ENCODE data around the gene RACGAP1. TPM values are rescaled to one million over a fixed set of nuclear protein-coding genes. Genes with fewer than 3 reads are reported as not detected.

Gene RACGAP1
- total RNA-seq, 1 experiment from 2014 or later = 112 TPM

GRCh38 chr12:50069539-50069938 lies 44.2 kb upstream of the RACGAP1 start:
- no peak overlapping the region for H2AFZ ChIP-seq
- H3K36me3 ChIP-seq (ENCODE audit: low read depth) = no peaks in the 10 kb centered on the region
- no peaks in the 10 kb centered on the region for H4K20me1 ChIP-seq (ENCODE audit: insufficient read depth)
- no peak overlapping the region for H3K4me2 ChIP-seq
- ChIA-PET POLR2A (ENCODE audit: unreplicated experiment) (interaction anchor here (0.6 kb wide), 1 partner anchor 630 kb away, joined by 8 read pairs; no protein-coding TSS in a partner anchor), CTCF (interaction anchor here (0.5 to 0.6 kb wide), 2 partner anchors 103 to 269 kb away, joined by 9 to 11 read pairs; no protein-coding TSS in a partner anchor)
- peaks cover 11% of the 10 kb centered on the region; the same call in 1 of the 2 replicates for H3F3A ChIP-seq (ENCODE audit: insufficient read depth, low read depth)
- TF ChIP-seq EZH2 (IDR thresholded peaks at IDR 0.05; ENCODE audit: low read depth) (no peak), CTCF (conservative IDR thresholded peaks at IDR 0.05) (no peak)
- H3K27ac ChIP-seq = no peak overlapping the region
- no peaks in the 10 kb centered on the region for H3K9me3 ChIP-seq (ENCODE audit: insufficient read depth, low read depth)
- no peaks in the 10 kb centered on the region for H3K9me2 ChIP-seq (ENCODE audit: insufficient read depth)
- H3K4me1 ChIP-seq (replicated peaks; ENCODE audit: insufficient read depth) = peaks cover 6% of the 10 kb centered on the region; the same call in 1 of the 2 replicates
- no peak for DNase-seq
- H3K27me3 ChIP-seq (ENCODE audit: insufficient read depth, low read depth) = no peaks in the 10 kb centered on the region
- no peaks in the 10 kb centered on the region for H3K79me2 ChIP-seq (ENCODE audit: low read depth)
- intact Hi-C loops (cut with micrococcal nuclease; ENCODE audit: unreplicated experiment) = no loop called here
- BruUV-seq (replicated peaks) = no TSS peak
- no peak overlapping the region for H3K4me3 ChIP-seq

GRCh38 chr12:50069069-50069468 lies 43.8 kb upstream of the RACGAP1 start:
- ChIA-PET CTCF (interaction anchor here (0.5 kb wide), 1 partner anchor 103 kb away, joined by 11 read pairs; no protein-coding TSS in a partner anchor), POLR2A (ENCODE audit: unreplicated experiment) (interaction anchor here (0.6 kb wide), 2 partner anchors 11 to 630 kb away, joined by 6 to 8 read pairs; no protein-coding TSS in a partner anchor)
- TF ChIP-seq CTCF (conservative IDR thresholded peaks at IDR 0.05) = no peak
- Histone ChIP-seq H3K79me2 (ENCODE audit: low read depth) (no peaks in the 10 kb centered on the region), H3F3A (ENCODE audit: insufficient read depth, low read depth) (peaks cover 11% of the 10 kb centered on the region; the same call in 1 of the 2 replicates), H3K27ac (no peak overlapping the region), H3K27me3 (ENCODE audit: insufficient read depth, low read depth) (no peaks in the 10 kb centered on the region), H3K4me1 (replicated peaks; ENCODE audit: insufficient read depth) (peaks cover 6% of the 10 kb centered on the region; the same call in 1 of the 2 replicates), H3K36me3 (ENCODE audit: low read depth) (no peaks in the 10 kb centered on the region), H4K20me1 (ENCODE audit: insufficient read depth) (no peaks in the 10 kb centered on the region), H3K4me2 (no peak overlapping the region), H3K9me3 (ENCODE audit: insufficient read depth, low read depth) (no peaks in the 10 kb centered on the region), H3K4me3 (no peak overlapping the region), H2AFZ (no peak overlapping the region), H3K9me2 (ENCODE audit: insufficient read depth) (no peaks in the 10 kb centered on the region)
- intact Hi-C loops (cut with micrococcal nuclease; ENCODE audit: unreplicated experiment) = no loop called here
- no peak for DNase-seq
- BruUV-seq (replicated peaks) = no TSS peak

GRCh38 chr12:50066402-50066801 lies 41.1 kb upstream of the RACGAP1 start:
- TF ChIP-seq EZH2 (IDR thresholded peaks at IDR 0.05; ENCODE audit: low read depth) (no peak), CTCF (conservative IDR thresholded peaks at IDR 0.05) (no peak)
- Histone ChIP-seq H3K4me1 (replicated peaks; ENCODE audit: insufficient read depth) (peaks cover 6% of the 10 kb centered on the region; the same call in 1 of the 2 replicates), H3K4me3 (no peak overlapping the region), H3K36me3 (ENCODE audit: low read depth) (no peaks in the 10 kb centered on the region), H3K27me3 (ENCODE audit: insufficient read depth, low read depth) (no peaks in the 10 kb centered on the region), H3K9me3 (ENCODE audit: insufficient read depth, low read depth) (no peaks in the 10 kb centered on the region), H2AFZ (no peak overlapping the region), H4K20me1 (ENCODE audit: insufficient read depth) (no peaks in the 10 kb centered on the region), H3K79me2 (ENCODE audit: low read depth) (no peaks in the 10 kb centered on the region), H3K9me2 (ENCODE audit: insufficient read depth) (no peaks in the 10 kb centered on the region), H3K27ac (no peak overlapping the region), H3F3A (ENCODE audit: insufficient read depth, low read depth) (peaks cover 11% of the 10 kb centered on the region; the same call in 1 of the 2 replicates), H3K4me2 (no peak overlapping the region)
- ChIA-PET CTCF (interaction anchor here (1.1 kb wide), 1 partner anchor 19 kb away, joined by 4 read pairs; no protein-coding TSS in a partner anchor), POLR2A (ENCODE audit: unreplicated experiment) (no interaction called here)
- intact Hi-C loops (cut with micrococcal nuclease; ENCODE audit: unreplicated experiment) = loop anchor here (2.0 kb wide), 1 partner anchor 100 kb away; no protein-coding TSS in a partner anchor
- DNase-seq = peak; percentile 52 to 70
- BruUV-seq (replicated peaks) = no TSS peak

Data from PC-9 (cell line).